Ascending aorta (tissue), 2 donors: ENCODE results near the gene CHADL. TPM values are rescaled to one million over a fixed set of nuclear protein-coding genes. Genes with fewer than 3 reads are reported as not detected.

Source experiments
- DNase-seq, 2 donors: peaks; one replicate each; pipeline ENCODE4 v3.0.0-alpha.2; 2019; ENCODE audit warnings: low spot score in 2 of 2
- H3K27ac ChIP-seq, 2 donors: fragments of 200-600 bp; sonication (generic); one replicate each; pipeline ENCODE4 v1.5.1; 2016 to 2017; ENCODE audit warnings: mild to moderate bottlenecking in 1 of 2
- H3K27me3 ChIP-seq: fragments of 200-600 bp; sonication (generic); one replicate; pipeline ENCODE4 v1.5.1; 2017
- H3K36me3 ChIP-seq, 2 donors: fragments of 200-600 bp; sonication (generic); one replicate each; pipeline ENCODE4 v1.5.1; 2016
- H3K4me1 ChIP-seq, 2 donors: fragments of 200-600 bp; sonication (generic); one replicate each; pipeline ENCODE4 v1.5.1; 2016 to 2017; ENCODE audit warnings: mild to moderate bottlenecking in 1 of 2
- H3K4me3 ChIP-seq, 2 donors: fragments of 200-600 bp; sonication (generic); one replicate each; pipeline ENCODE4 v1.5.1; 2016 to 2017; ENCODE audit warnings: mild to moderate bottlenecking in 1 of 2
- H3K9me3 ChIP-seq, 2 donors: fragments of 200-600 bp; sonication (generic); one replicate each; pipeline ENCODE4 v1.5.1; 2016
- CTCF ChIP-seq, 3 experiments: fragments of 200-600 bp in 2 of 3; fragments of 450-650 bp in 1 of 3; sonication (generic) in 2 of 3; IDR thresholded peaks; one replicate each; pipeline ENCODE4 v1.5.1; 2016 to 2019; ENCODE audit warnings: antibody characterized with exemption in 3 of 3, mild to moderate bottlenecking in 1 of 3, moderate library complexity in 1 of 3
- intact Hi-C: fragments of 100-400 bp; cut with DNase I; formaldehyde crosslinking; loops from one replicate; pipeline ENCODE4 v1.15.1; 2023
- total RNA-seq: library from RNA; depleted of rRNA; stranded (reverse); fragments of >200 nt; gene quantifications from one replicate; pipeline ENCODE4 v1.1.0, GENCODE V29; 2016

The CHADL gene
- total RNA-seq, 1 donor from 2014 or later: not detected

- Histone ChIP-seq H3K27ac (no peak overlapping the region), H3K4me3 (no peak overlapping the region), H3K9me3 (no peaks in the 10 kb centered on the region), H3K27me3 (no peaks in the 10 kb centered on the region), H3K36me3 (peaks cover 23 to 35% of the 10 kb centered on the region in 2 donors), H3K4me1 (no peaks in the 10 kb centered on the region)
- TF ChIP-seq CTCF (IDR thresholded peaks at IDR 0.05): no peak
- DNase-seq: no peak
- intact Hi-C loops: no loop called here
Observed at GRCh38 chr22:41231369-41231768, 9.4 kb downstream of the CHADL start.

GRCh38 chr22:41230401-41230785 lies 10.3 kb downstream of the CHADL start:
- H3K27ac ChIP-seq: no peak overlapping the region
- DNase-seq: no peak
- no peaks in the 10 kb centered on the region for H3K9me3 ChIP-seq
- H3K4me1 ChIP-seq: no peaks in the 10 kb centered on the region
- intact Hi-C loops: no loop called here
- no peaks in the 10 kb centered on the region for H3K27me3 ChIP-seq
- no peak overlapping the region for H3K4me3 ChIP-seq
- peaks cover 32 to 45% of the 10 kb centered on the region in 2 donors for H3K36me3 ChIP-seq
- no peak for TF ChIP-seq CTCF (IDR thresholded peaks at IDR 0.05)

DNA sequence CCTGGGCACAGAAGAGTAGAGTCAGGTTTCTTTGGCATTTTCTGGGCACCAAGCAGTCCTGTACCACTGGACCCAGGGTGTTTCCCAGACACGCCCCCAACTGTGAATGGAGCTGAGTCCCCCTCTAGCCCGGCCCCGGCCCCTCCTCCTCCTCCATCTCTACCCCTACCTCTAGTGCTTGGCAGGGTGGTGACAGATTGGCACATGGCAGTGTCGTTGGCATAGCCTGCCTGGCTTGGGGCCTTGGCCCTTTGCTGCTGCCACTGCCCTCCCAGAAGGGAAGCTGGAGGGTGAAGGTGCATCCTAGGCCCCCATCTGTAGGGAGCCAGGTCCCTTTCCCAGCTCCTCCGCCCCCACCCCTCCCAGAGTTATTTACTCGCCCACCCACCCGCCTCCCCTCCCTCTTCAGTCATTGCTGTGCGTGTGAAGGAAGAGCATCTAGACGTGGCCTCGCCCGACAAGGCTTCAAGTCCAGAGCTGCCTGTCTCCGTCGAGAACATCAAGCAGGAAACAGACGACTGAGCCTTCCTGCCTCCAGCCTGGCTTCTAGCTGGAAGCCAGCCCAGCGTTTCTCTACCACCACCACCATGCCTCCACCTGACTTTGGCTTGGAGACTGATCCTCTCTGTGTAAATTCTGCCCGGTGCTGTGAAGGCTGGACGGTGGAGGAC lies 10.9 kb downstream of the CHADL start:
- H3K27me3 ChIP-seq: no peaks in the 10 kb centered on the region
- no peak overlapping the region for H3K4me3 ChIP-seq
- no peak overlapping the region for H3K27ac ChIP-seq
- no peak for DNase-seq
- intact Hi-C loops: no loop called here
- no peaks in the 10 kb centered on the region for H3K9me3 ChIP-seq
- no peak for TF ChIP-seq CTCF (IDR thresholded peaks at IDR 0.05)
- H3K4me1 ChIP-seq: no peaks in the 10 kb centered on the region
- H3K36me3 ChIP-seq: peaks cover 38 to 50% of the 10 kb centered on the region in 2 donors

GRCh38 chr22:41229215-41229614 lies 11.5 kb downstream of the CHADL start:
- no peak overlapping the region for H3K4me3 ChIP-seq
- no peak overlapping the region for H3K27ac ChIP-seq
- no peaks in the 10 kb centered on the region for H3K9me3 ChIP-seq
- no peaks in the 10 kb centered on the region for H3K4me1 ChIP-seq
- DNase-seq: no peak
- intact Hi-C loops: no loop called here
- no peak for TF ChIP-seq CTCF (IDR thresholded peaks at IDR 0.05)
- no peaks in the 10 kb centered on the region for H3K27me3 ChIP-seq
- H3K36me3 ChIP-seq: peaks cover 44 to 56% of the 10 kb centered on the region in 2 donors

DNA sequence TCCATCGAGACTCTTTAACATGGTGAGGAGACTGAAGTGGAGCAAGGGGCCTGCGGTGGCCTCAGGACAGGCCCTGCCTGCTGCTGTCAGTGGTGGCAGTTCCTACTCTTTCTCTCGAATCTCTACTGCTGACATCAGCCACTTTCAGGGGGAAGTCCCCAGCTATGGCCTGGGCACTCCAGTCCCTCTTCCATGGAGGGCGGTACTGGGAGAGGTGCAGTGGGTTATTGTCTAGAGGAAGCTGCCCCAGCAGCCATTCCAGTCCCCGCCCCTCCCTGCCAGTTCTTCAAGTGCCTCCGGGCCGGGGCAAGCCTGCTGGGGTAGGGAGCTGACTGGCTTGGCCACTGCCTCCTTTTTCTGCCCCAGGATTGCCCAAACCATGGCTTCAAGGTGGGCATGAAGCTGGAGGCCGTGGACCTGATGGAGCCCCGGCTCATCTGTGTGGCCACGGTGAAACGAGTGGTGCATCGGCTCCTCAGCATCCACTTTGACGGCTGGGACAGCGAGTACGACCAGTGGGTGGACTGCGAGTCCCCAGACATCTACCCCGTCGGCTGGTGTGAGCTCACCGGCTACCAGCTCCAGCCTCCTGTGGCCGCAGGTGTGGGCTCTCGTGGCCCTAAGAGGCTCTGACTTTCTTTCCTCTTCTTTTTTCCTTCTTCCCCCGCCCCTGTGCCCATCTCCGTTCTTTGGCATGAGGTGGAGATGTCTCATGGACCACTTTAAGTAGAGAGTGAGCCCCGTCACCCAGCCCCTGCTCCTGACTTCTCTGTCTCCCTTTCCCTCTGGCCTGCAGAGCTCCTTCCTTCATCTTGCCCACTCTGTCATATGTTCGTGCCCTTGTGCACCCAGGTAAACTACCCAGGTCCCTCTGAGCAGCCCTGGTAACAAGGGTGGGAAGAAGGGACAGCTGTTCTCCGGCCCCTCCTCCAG lies 13.7 kb downstream of the CHADL start:
- Histone ChIP-seq H3K36me3 (peaks cover 62 to 78% of the 10 kb centered on the region in 2 donors), H3K9me3 (no peaks in the 10 kb centered on the region), H3K4me1 (no peaks in the 10 kb centered on the region), H3K4me3 (no peak overlapping the region), H3K27ac (no peak overlapping the region), H3K27me3 (no peaks in the 10 kb centered on the region)
- no peak for TF ChIP-seq CTCF (IDR thresholded peaks at IDR 0.05)
- DNase-seq: no peak
- intact Hi-C loops: no loop called here
